SK-N-SH (cell line): ENCODE measurements around the gene PSMF1. TPM values are rescaled to one million over a fixed set of nuclear protein-coding genes. Genes with fewer than 3 reads are reported as not detected.

Experiments
- CTCF ChIA-PET: fragments of 300-600, 350-600 bp; formaldehyde crosslinking; extraction: SDS; loops from one replicate; lab custom pipeline; 2021; lab: Yijun Ruan, JAX
- POLR2A ChIA-PET: fragments of 350-600 bp; sonication (Branson Sonifier 250); formaldehyde crosslinking; extraction: SDS; loops from one replicate; lab custom pipeline; 2020; ENCODE audit warnings: antibody characterized with exemption, inconsistent platforms; lab: Yijun Ruan, JAX
- DNase-seq: peaks from one replicate; pipeline ENCODE4 v3.0.0; 2012
- H2AFZ ChIP-seq: fragments of 200-600 bp; sonication (generic); 2 replicates; pipeline ENCODE4 v1.8.1; 2016; ENCODE audit warnings: antibody characterized with exemption, mild to moderate bottlenecking, low read depth
- H3F3A ChIP-seq: fragments of 200-600 bp; sonication (generic); replicated peaks from 2 replicates; pipeline ENCODE3; 2016; ENCODE audit warnings: antibody characterized with exemption, mild to moderate bottlenecking; ENCODE audit not compliant: insufficient read depth
- H3K27ac ChIP-seq, 2 experiments: fragments of 200-500 bp in 1 of 2; fragments of 200-600 bp in 1 of 2; sonication (Bioruptor generic) in 1 of 2; sonication (generic), shearing (Covaris generic) in 1 of 2; 2 replicates each; pipeline versions ENCODE4 v1.5.1 to v1.6.1; 2014 to 2016; ENCODE audit warnings: low read depth in 2 of 2, inconsistent platforms in 1 of 2, low read length in 1 of 2, mild to moderate bottlenecking in 1 of 2, mixed read lengths in 1 of 2
- H3K27me3 ChIP-seq: fragments of 200-600 bp; sonication (generic), shearing (Covaris generic); 2 replicates; pipeline ENCODE4 v1.6.1; 2016; ENCODE audit warnings: mixed run types; ENCODE audit not compliant: insufficient read depth
- H3K36me3 ChIP-seq, 2 experiments: fragments of 200-500 bp in 1 of 2; fragments of 200-600 bp in 1 of 2; sonication (Bioruptor generic) in 1 of 2; sonication (generic) in 1 of 2; replicated peaks in 1 of 2; 2 replicates each; pipeline versions ENCODE3 to v1.5.1; 2014 to 2016; ENCODE audit warnings: low read length in 1 of 2, mild to moderate bottlenecking in 1 of 2; ENCODE audit not compliant: insufficient read depth in 2 of 2, control insufficient read depth in 1 of 2
- H3K4me1 ChIP-seq, 2 experiments: fragments of 200-500 bp in 1 of 2; fragments of 200-600 bp in 1 of 2; sonication (Bioruptor generic) in 1 of 2; sonication (generic), shearing (Covaris generic) in 1 of 2; 2 replicates each; pipeline versions ENCODE4 v1.5.1 to v1.6.1; 2014 to 2016; ENCODE audit warnings: low read depth in 1 of 2, low read length in 1 of 2, mixed run types in 1 of 2; ENCODE audit not compliant: insufficient read depth in 2 of 2, control insufficient read depth in 1 of 2
- H3K4me2 ChIP-seq: fragments of 200-600 bp; sonication (generic), shearing (Covaris generic); 2 replicates; pipeline ENCODE4 v1.6.1; 2017; ENCODE audit warnings: mixed run types
- H3K4me3 ChIP-seq, 2 experiments: fragments of 200-500 bp in 1 of 2; fragments of 200-600 bp in 1 of 2; sonication (Bioruptor generic) in 1 of 2; sonication (generic), shearing (Covaris generic) in 1 of 2; 2 replicates each; pipeline versions ENCODE4 v1.5.1 to v1.8.1; 2014 to 2016; ENCODE audit warnings: low read depth in 2 of 2, inconsistent platforms in 1 of 2, low read length in 1 of 2, mild to moderate bottlenecking in 1 of 2, mixed read lengths in 1 of 2, moderate library complexity in 1 of 2
- H3K79me2 ChIP-seq: fragments of 200-600 bp; sonication (generic); 2 replicates; pipeline ENCODE4 v1.8.1; 2017; ENCODE audit warnings: mild to moderate bottlenecking; ENCODE audit not compliant: insufficient read depth
- H3K9ac ChIP-seq: fragments of 200-600 bp; sonication (generic); 2 replicates; pipeline ENCODE4 v1.6.1; 2017; ENCODE audit warnings: mixed run types
- H3K9me2 ChIP-seq: fragments of 200-600 bp; sonication (generic); 2 replicates; pipeline ENCODE4 v1.6.1; 2017; ENCODE audit warnings: mixed run types
- H3K9me3 ChIP-seq: fragments of 200-600 bp; sonication (generic); 2 replicates; pipeline ENCODE4 v1.6.1; 2017; ENCODE audit warnings: mixed run types, mild to moderate bottlenecking, moderate library complexity
- H4K20me1 ChIP-seq: fragments of 200-600 bp; sonication (generic); 2 replicates; pipeline ENCODE4 v1.6.1; 2017; ENCODE audit warnings: mild to moderate bottlenecking, mixed run types; ENCODE audit not compliant: insufficient read depth
- CHD2 ChIP-seq: fragments of 150-350 bp; IDR thresholded peaks from 2 replicates; pipeline ENCODE4 v1.6.1; 2018; ENCODE audit warnings: low read length; ENCODE audit not compliant: partially characterized antibody
- CTCF ChIP-seq: fragments of 200-600 bp; sonication (generic); IDR thresholded peaks from 2 replicates; pipeline ENCODE4 v1.6.1; 2017; ENCODE audit warnings: antibody characterized with exemption, mild to moderate bottlenecking, moderate library complexity
- ELF1 ChIP-seq: IDR thresholded peaks from 2 replicates; pipeline ENCODE4 v1.4.0; 2012
- EZH2phosphoT487 ChIP-seq: fragments of 200-600 bp; sonication (generic); IDR thresholded peaks from 2 replicates; pipeline ENCODE4 v1.6.1; 2017; ENCODE audit warnings: low read depth, mixed run types, mild to moderate bottlenecking, antibody characterized with exemption, moderate library complexity, borderline replicate concordance
- FOSL2 ChIP-seq: IDR thresholded peaks from 2 replicates; pipeline ENCODE4 v1.4.0; 2012; ENCODE audit warnings: low read depth, mild to moderate bottlenecking, moderate library complexity, borderline replicate concordance
- FOXM1 ChIP-seq: IDR thresholded peaks from 2 replicates; pipeline ENCODE4 v1.4.0; 2012; ENCODE audit warnings: low read depth, mild to moderate bottlenecking
- GABPA ChIP-seq: IDR thresholded peaks from 2 replicates; pipeline ENCODE4 v1.4.0; 2012; ENCODE audit warnings: low read depth, mild to moderate bottlenecking
- JUND ChIP-seq: IDR thresholded peaks from 2 replicates; pipeline ENCODE4 v1.4.0; 2012
- MXI1 ChIP-seq: IDR thresholded peaks from 2 replicates; pipeline ENCODE4 v1.6.1; 2012; ENCODE audit warnings: mild to moderate bottlenecking, low read depth, low read length, improper control_type of control experiment
- NFIC ChIP-seq: IDR thresholded peaks from 2 replicates; pipeline ENCODE4 v1.4.0; 2012; ENCODE audit warnings: borderline replicate concordance
- NRF1 ChIP-seq: IDR thresholded peaks from 2 replicates; pipeline ENCODE4 v1.6.1; 2012; ENCODE audit warnings: low read depth, mild to moderate bottlenecking, low read length
- POLR2AphosphoS5 ChIP-seq: IDR thresholded peaks from 2 replicates; pipeline ENCODE4 v1.6.1; 2012; ENCODE audit warnings: low read depth, low read length
- REST ChIP-seq: IDR thresholded peaks from 2 replicates; pipeline ENCODE4 v1.6.1; 2012; ENCODE audit warnings: mild to moderate bottlenecking, low read depth, low read length, moderate library complexity
- SIN3A ChIP-seq: IDR thresholded peaks from 2 replicates; pipeline ENCODE4 v1.6.1; 2012; ENCODE audit warnings: low read depth, mild to moderate bottlenecking, low read length, moderate library complexity, borderline replicate concordance
- SMC3 ChIP-seq: IDR thresholded peaks from 2 replicates; pipeline ENCODE4 v1.6.1; 2012; ENCODE audit warnings: low read depth, low read length, improper control_type of control experiment
- TAF1 ChIP-seq: IDR thresholded peaks from 2 replicates; pipeline ENCODE4 v1.6.1; 2012; ENCODE audit warnings: low read depth, mild to moderate bottlenecking, low read length, moderate library complexity, borderline replicate concordance
- TCF12 ChIP-seq: IDR thresholded peaks from 2 replicates; pipeline ENCODE4 v1.4.0; 2012
- USF2 ChIP-seq: fragments of 150-350 bp; IDR thresholded peaks from 2 replicates; pipeline ENCODE4 v1.6.1; 2017; ENCODE audit warnings: antibody characterized with exemption, low read length, low read depth, borderline replicate concordance
- YY1 ChIP-seq: IDR thresholded peaks from 2 replicates; pipeline ENCODE4 v1.4.0; 2012; ENCODE audit warnings: low read depth, mild to moderate bottlenecking
- ZBTB33 ChIP-seq: IDR thresholded peaks from 2 replicates; pipeline ENCODE4 v1.4.0; 2012; ENCODE audit warnings: low read depth, borderline replicate concordance
- WGBS: methylation state at CpG from one replicate; pipeline ENCODE4 v1.1.6; 2017; ENCODE audit warnings: low lambda C conversion rate; 5-methylcytosine and 5-hydroxymethylcytosine counted together
- polyA plus RNA-seq, 3 experiments: library from polyadenylated mRNA; depleted of rRNA; stranded (reverse); fragments of >200 nt; gene quantifications; 2 replicates each; pipeline ENCODE4 v1.2.3, GENCODE V29; 2012

The PSMF1 gene
- polyA plus RNA-seq, 1 of the 3 experiments (the other 2 are of a cell fraction): 103 TPM

GRCh38 chr20:1103751-1104150 is 14.7 kb upstream of the PSMF1 start:
- Histone ChIP-seq H3K36me3 (no peaks in the 10 kb centered on the region), H3K4me3 (no peak overlapping the region), H2AFZ (no peak overlapping the region), H3F3A (no peaks in the 10 kb centered on the region), H3K9me3 (no peaks in the 10 kb centered on the region), H3K27me3 (no peaks in the 10 kb centered on the region; the same call in 1 of the 2 replicates), H4K20me1 (no peaks in the 10 kb centered on the region), H3K4me2 (no peak overlapping the region), H3K9ac (no peak overlapping the region), H3K27ac (no peak overlapping the region), H3K9me2 (no peaks in the 10 kb centered on the region), H3K79me2 (no peaks in the 10 kb centered on the region), H3K4me1 (no peaks in the 10 kb centered on the region; a peak in 1 of 4 replicates)
- POLR2A ChIA-PET: no interaction called here
- DNase-seq: no peak
- TF ChIP-seq GABPA: no peak
- no peak for TF ChIP-seq YY1
- TF ChIP-seq NRF1: no peak
- TF ChIP-seq FOSL2: no peak
- no peak for TF ChIP-seq ELF1
- TF ChIP-seq REST: no peak
- TF ChIP-seq POLR2AphosphoS5: no peak
- no peak for TF ChIP-seq TAF1
- TF ChIP-seq EZH2phosphoT487: no peak
- TF ChIP-seq USF2: no peak
- TF ChIP-seq MXI1: no peak
- no peak for TF ChIP-seq ZBTB33
- TF ChIP-seq JUND: no peak
- TF ChIP-seq SIN3A: no peak
- no peak for TF ChIP-seq SMC3
- no peak for TF ChIP-seq CTCF
- no peak for TF ChIP-seq NFIC
- TF ChIP-seq FOXM1: no peak
- TF ChIP-seq TCF12: no peak
- TF ChIP-seq CHD2: no peak
- 66% methylated on average over 3 of the region's 3 CpGs for WGBS
- CTCF ChIA-PET: no interaction called here
